Type B pancreatic cell (in vitro differentiated cells): ENCODE measurements around the gene NRAP. TPM values are rescaled to one million over a fixed set of nuclear protein-coding genes. Genes with fewer than 3 reads are reported as not detected.

ENCODE experiments used
- DNase-seq: peaks from one replicate; pipeline ENCODE4 v3.0.0; 2021; ENCODE audit warnings: mixed read lengths; ENCODE audit not compliant: unreplicated experiment; ENCODE audit errors: extremely low spot score
- H3K27ac Mint-ChIP-seq: 2 replicates; pipeline ENCODE4 v1.8.0; 2021; ENCODE audit warnings: mild to moderate bottlenecking, mixed read lengths
- H3K27me3 Mint-ChIP-seq: 2 replicates; pipeline ENCODE4 v1.8.0; 2021; ENCODE audit warnings: mixed read lengths
- H3K36me3 Mint-ChIP-seq: 2 replicates; pipeline ENCODE4 v1.8.0; 2021; ENCODE audit warnings: mixed read lengths
- H3K4me1 Mint-ChIP-seq: one replicate; pipeline ENCODE4 v1.8.0; 2021; ENCODE audit warnings: mixed read lengths; ENCODE audit not compliant: unreplicated experiment
- H3K4me3 Mint-ChIP-seq: 2 replicates; pipeline ENCODE4 v1.8.0; 2021; ENCODE audit warnings: mild to moderate bottlenecking, mixed read lengths
- H3K9me3 Mint-ChIP-seq: 2 replicates; pipeline ENCODE4 v1.8.0; 2021; ENCODE audit warnings: mixed read lengths
- total RNA-seq: library from RNA; stranded (reverse); gene quantifications from 2 replicates; pipeline ENCODE4 v1.2.1, GENCODE V29; 2021; ENCODE audit warnings: low replicate concordance
- TF ChIP-seq, protein P1 (sequence below): fragments of 200-600 bp; sonication (generic); conservative IDR thresholded peaks from 2 replicates; pipeline ENCODE4 v1.5.0; 2021; ENCODE audit warnings: antibody characterized with exemption, mild to moderate bottlenecking

Gene NRAP
- total RNA-seq, 1 donor from 2014 or later: not detected

DNA sequence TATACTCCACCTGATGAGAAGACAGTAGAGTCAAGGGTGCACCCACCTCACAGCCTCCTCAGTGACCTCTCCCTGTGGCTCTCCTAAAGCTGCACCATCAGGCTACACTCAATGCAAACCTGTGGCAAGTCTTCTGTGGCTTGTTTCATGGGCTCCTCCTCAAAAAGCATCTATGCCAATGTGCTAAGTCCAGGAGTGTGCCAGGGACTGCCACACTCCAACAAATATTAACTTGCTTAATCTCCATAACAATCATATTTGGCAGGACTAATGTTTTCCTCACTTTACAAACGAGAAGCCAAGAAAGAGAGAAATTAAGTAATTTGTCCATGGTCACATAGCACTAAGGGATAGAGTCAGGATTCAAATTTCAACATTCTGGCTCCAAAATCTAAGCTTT is 11.9 kb downstream of the NRAP start:
- TF ChIP-seq, protein P1, sequence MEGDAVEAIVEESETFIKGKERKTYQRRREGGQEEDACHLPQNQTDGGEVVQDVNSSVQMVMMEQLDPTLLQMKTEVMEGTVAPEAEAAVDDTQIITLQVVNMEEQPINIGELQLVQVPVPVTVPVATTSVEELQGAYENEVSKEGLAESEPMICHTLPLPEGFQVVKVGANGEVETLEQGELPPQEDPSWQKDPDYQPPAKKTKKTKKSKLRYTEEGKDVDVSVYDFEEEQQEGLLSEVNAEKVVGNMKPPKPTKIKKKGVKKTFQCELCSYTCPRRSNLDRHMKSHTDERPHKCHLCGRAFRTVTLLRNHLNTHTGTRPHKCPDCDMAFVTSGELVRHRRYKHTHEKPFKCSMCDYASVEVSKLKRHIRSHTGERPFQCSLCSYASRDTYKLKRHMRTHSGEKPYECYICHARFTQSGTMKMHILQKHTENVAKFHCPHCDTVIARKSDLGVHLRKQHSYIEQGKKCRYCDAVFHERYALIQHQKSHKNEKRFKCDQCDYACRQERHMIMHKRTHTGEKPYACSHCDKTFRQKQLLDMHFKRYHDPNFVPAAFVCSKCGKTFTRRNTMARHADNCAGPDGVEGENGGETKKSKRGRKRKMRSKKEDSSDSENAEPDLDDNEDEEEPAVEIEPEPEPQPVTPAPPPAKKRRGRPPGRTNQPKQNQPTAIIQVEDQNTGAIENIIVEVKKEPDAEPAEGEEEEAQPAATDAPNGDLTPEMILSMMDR: no peak
- Mint-ChIP-seq H3K27me3 (no peaks in the 10 kb centered on the region), H3K36me3 (no peaks in the 10 kb centered on the region), H3K4me3 (no peak overlapping the region), H3K4me1 (no peaks in the 10 kb centered on the region), H3K27ac (no peak overlapping the region), H3K9me3 (no peaks in the 10 kb centered on the region)
- DNase-seq: no peak

DNA sequence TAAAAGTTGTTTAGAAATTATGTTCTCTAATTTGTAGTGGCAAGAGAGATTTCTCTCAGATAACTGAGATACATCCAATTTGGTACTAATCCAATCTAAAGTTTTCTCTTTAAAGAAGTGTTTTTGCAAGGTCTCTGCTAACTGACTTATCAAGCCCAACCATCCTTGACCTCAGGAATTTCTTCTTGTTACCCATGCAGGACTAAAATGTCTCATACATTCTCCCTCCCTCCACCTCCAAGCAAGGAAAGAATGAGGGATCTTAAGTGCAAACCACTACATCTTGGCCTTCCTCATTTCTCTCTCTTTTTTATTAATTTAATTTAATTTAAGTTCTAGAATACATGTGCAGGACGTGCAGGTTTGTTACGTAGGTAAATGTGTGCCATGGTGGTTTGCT is 12.8 kb downstream of the NRAP start:
- DNase-seq: no peak
- no peaks in the 10 kb centered on the region for H3K36me3 Mint-ChIP-seq
- no peaks in the 10 kb centered on the region for H3K9me3 Mint-ChIP-seq
- no peak overlapping the region for H3K4me3 Mint-ChIP-seq
- H3K4me1 Mint-ChIP-seq: no peaks in the 10 kb centered on the region
- no peak overlapping the region for H3K27ac Mint-ChIP-seq
- no peaks in the 10 kb centered on the region for H3K27me3 Mint-ChIP-seq
- TF ChIP-seq, protein P1: no peak

DNA sequence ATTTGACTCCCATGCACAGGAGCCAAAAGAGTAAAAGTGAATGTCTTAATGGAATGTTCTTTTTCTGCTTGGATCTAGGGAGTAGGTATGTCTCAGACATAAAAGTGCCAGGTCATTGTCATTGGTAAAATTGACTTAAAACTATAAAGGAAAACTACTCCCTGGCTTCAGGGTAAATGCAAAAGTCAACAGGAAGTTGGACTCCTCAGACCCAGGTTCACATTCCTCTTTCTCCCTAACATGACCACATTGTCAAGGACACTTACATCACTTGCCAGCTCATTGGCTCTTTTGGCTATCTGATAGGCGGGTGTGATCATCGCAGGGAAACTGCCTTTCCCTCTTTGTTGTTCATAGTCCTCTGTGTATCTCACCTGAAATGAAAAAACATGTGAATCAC is 13.7 kb downstream of the NRAP start:
- H3K27me3 Mint-ChIP-seq: no peaks in the 10 kb centered on the region
- H3K9me3 Mint-ChIP-seq: no peaks in the 10 kb centered on the region
- DNase-seq: no peak
- no peak overlapping the region for H3K27ac Mint-ChIP-seq
- H3K4me1 Mint-ChIP-seq: no peaks in the 10 kb centered on the region
- TF ChIP-seq, protein P1: no peak
- no peaks in the 10 kb centered on the region for H3K36me3 Mint-ChIP-seq
- H3K4me3 Mint-ChIP-seq: no peak overlapping the region

DNA sequence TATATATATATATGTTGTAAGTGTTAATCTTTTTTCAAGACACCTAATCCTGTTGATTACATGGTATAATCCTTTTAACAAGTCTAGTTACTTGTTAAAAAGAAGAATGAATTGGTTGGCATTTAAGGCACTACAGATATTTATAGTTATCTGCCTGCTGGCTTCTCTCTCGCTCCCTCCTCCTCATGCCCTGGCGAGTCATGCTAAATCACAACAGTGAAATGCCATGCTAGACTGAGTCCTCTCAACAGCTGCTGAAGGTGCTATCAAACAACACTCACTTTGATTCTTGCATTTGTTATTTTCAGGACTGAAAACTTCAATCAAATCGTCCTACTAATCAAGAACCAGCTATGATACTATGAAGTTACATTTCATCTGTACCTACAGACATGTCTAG is 15.4 kb downstream of the NRAP start:
- Mint-ChIP-seq H3K27ac (no peak overlapping the region), H3K4me3 (no peak overlapping the region), H3K4me1 (no peaks in the 10 kb centered on the region), H3K9me3 (no peaks in the 10 kb centered on the region), H3K27me3 (no peaks in the 10 kb centered on the region), H3K36me3 (no peaks in the 10 kb centered on the region)
- TF ChIP-seq, protein P1: no peak
- no peak for DNase-seq

DNA sequence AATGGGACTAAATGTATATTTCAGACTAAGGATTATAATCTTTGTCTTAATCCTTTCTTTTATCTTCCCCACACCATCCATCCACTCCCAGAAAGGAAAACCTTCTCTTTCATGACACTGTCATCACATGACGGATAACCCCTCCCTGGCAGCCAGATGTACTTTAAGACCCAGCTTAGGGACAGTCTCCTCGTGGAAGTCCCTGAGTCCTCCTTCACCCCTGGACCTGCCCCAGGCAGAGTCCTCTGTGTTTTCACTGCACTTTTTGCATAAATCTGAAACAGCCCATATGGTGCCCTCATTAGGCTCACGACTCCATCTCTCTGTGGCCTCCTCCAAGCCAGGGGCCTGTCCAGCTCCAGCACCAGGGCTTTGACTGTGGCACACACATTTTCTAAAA is 16.0 kb downstream of the NRAP start:
- no peak overlapping the region for H3K27ac Mint-ChIP-seq
- H3K9me3 Mint-ChIP-seq: no peaks in the 10 kb centered on the region

More for the DNA sequence above, 16.0 kb downstream of the NRAP start:
- H3K4me1 Mint-ChIP-seq: no peaks in the 10 kb centered on the region
- no peak overlapping the region for H3K4me3 Mint-ChIP-seq
- no peak for DNase-seq
- H3K36me3 Mint-ChIP-seq: no peaks in the 10 kb centered on the region
- H3K27me3 Mint-ChIP-seq: no peaks in the 10 kb centered on the region
- TF ChIP-seq, protein P1: no peak
